BLaER1 (cell line): ENCODE measurements around the gene USP3.
A peak's percentile ranks its signal among the peaks of the same experiment; 100 is the strongest.

ENCODE experiments used
- H3K27ac ChIP-seq: shearing (Covaris generic); formaldehyde crosslinking; 2 replicates; pipeline ENCODE4 v1.8.1; 2022
- H3K27me3 ChIP-seq: shearing (Covaris generic); formaldehyde crosslinking; 2 replicates; pipeline ENCODE4 v1.8.1; 2022
- H3K36me3 ChIP-seq: shearing (Covaris generic); formaldehyde crosslinking; 2 replicates; pipeline ENCODE4 v1.8.1; 2022
- H3K4me1 ChIP-seq: shearing (Covaris generic); formaldehyde crosslinking; 2 replicates; pipeline ENCODE4 v1.8.1; 2022
- H3K4me2 ChIP-seq: shearing (Covaris generic); formaldehyde crosslinking; 2 replicates; pipeline ENCODE4 v1.8.1; 2022
- H3K4me3 ChIP-seq: shearing (Covaris generic); formaldehyde crosslinking; 2 replicates; pipeline ENCODE4 v1.8.1; 2022
- H3K9ac ChIP-seq: shearing (Covaris generic); formaldehyde crosslinking; 2 replicates; pipeline ENCODE4 v1.8.1; 2022
- H3K9me3 ChIP-seq: shearing (Covaris generic); formaldehyde crosslinking; 2 replicates; pipeline ENCODE4 v1.8.1; 2022
- H4K20me1 ChIP-seq: shearing (Covaris generic); formaldehyde crosslinking; 2 replicates; pipeline ENCODE4 v1.8.1; 2022
- Cebpa-rat ChIP-seq: shearing (Covaris generic); IDR thresholded peaks from 2 replicates; pipeline ENCODE4 v1.8.1; 2022

The USP3 gene

DNA sequence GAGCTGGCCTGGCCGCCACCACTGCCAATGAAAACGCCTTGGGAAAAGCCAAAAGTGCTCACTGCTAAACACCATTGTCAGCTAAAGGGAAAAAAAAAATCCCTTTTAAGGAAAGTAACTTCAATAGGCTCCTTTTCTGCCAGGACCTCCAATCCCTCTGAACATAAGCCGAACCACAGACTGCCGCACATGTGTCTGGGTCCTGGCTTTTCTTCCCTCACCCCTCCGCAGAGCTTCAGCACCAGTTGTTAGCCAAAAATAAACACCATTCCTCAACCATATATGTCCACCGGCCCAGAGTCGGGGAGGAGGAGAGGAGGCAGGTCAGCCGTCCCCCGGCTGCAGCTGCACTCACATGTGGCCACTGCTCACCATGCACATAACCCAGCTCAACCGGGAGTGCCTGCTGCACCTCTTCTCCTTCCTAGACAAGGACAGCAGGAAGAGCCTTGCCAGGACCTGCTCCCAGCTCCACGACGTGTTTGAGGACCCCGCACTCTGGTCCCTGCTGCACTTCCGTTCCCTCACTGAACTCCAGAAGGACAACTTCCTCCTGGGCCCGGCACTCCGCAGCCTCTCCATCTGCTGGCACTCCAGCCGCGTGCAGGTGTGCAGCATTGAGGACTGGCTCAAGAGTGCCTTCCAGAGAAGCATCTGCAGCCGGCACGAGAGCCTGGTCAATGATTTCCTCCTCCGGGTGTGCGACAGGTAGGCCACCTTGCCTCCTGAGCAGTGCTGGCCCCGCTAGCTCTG is 92.8 kb downstream of the USP3 start, which contains the start of gene FBXL22:
TSS of gene FBXL22 (plus strand) at position 350 of the 753 bp plus-strand sequence. CDS start at position 356, 6 bp downstream.
- peaks cover 31% of the 10 kb centered on the region for H3K36me3 ChIP-seq
- H3K9me3 ChIP-seq: no peaks in the 10 kb centered on the region
- H3K27me3 ChIP-seq: no peaks in the 10 kb centered on the region
- no peak within 1 kb of the TSS for H3K27ac ChIP-seq
- H3K4me1 ChIP-seq: peaks cover 46% of the 10 kb centered on the region
- H4K20me1 ChIP-seq: peaks cover 6% of the 10 kb centered on the region; the same call in 1 of the 2 replicates
- peak within 1 kb of the TSS; percentile 41; the same call in 1 of the 2 replicates for H3K4me2 ChIP-seq
- no peak within 1 kb of the TSS for H3K9ac ChIP-seq
- H3K4me3 ChIP-seq: no peak within 1 kb of the TSS
- TF ChIP-seq Cebpa-rat: no peak

DNA sequence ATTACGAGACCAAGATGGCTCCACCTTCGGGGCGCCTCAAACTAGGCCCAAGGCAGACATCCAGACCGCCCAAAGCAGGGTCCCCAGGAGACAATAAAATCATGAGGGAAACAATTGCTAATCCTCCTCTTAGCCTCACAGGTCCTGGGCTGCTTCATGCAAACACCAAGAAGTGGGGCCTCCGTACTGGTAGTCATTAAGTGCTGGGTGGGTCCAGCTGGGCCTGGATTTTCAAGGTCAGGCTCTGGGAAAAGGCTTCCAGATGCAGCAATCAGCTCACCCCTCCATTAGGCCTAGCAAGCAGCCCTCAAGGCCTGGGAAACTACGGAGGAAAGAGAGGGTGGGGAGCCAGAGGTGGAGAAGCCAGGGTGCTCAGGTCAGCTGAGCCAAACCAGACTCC is 93.4 kb downstream of the USP3 start:
- H3K9ac ChIP-seq: no peak overlapping the region
- peaks cover 6% of the 10 kb centered on the region; the same call in 1 of the 2 replicates for H4K20me1 ChIP-seq
- H3K9me3 ChIP-seq: no peaks in the 10 kb centered on the region
- peaks cover 52% of the 10 kb centered on the region for H3K4me1 ChIP-seq
- no peak for TF ChIP-seq Cebpa-rat
- no peak overlapping the region for H3K27ac ChIP-seq
- H3K27me3 ChIP-seq: no peaks in the 10 kb centered on the region
- no peak overlapping the region for H3K4me3 ChIP-seq
- H3K36me3 ChIP-seq: peaks cover 25% of the 10 kb centered on the region
- no peak overlapping the region for H3K4me2 ChIP-seq

DNA sequence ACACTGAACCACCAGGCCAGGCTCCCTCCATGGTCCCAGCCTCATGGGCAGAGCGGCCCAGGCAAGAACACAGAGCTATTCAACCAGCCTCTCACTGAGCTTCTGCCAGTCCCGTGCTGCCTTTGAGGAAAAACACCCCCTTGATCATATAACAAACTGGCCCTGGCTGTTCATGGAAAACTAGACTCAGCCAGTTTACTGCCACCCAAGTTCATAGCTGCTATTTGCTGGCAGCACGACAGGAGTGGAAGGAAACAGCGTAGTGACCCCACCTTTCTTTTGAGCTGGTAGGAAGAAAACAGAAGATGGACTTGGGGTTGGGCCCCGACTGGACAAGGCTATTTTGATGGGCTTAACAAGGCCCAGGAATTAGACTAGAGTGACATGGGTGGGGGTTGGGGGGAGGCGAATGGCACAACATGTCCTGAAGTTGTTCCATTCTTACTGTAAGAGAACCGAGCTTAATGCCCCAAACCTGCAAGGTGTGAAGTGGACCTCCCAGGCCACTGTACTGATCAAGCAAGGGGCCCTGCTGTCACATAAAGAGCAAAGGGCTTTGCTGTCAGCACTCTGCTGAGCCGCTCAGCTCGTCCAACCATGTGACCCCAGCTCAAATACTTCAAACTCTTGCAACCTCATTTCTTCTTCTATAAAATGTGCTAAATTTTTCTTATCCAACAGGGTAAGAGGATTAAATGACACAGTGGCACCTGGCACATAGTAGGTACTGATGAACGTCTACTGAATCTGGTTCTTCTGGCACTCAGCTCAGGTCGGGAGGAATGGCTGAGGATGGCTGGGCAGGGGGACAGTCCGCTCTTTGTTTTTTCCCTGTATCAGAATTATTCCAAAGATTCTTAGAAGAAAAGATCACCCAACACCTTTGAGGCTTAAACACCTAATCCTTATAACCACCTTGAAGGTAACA is 94.3 kb downstream of the USP3 start:
- Histone ChIP-seq H3K27ac (no peak overlapping the region), H3K27me3 (no peaks in the 10 kb centered on the region), H3K4me2 (peak overlapping the region; percentile 98), H3K4me3 (no peak overlapping the region; the same call in 1 of the 2 replicates), H4K20me1 (peaks cover 6% of the 10 kb centered on the region; the same call in 1 of the 2 replicates), H3K9ac (no peak overlapping the region), H3K4me1 (peaks cover 61% of the 10 kb centered on the region), H3K9me3 (no peaks in the 10 kb centered on the region), H3K36me3 (peaks cover 15% of the 10 kb centered on the region)
- no peak for TF ChIP-seq Cebpa-rat

DNA sequence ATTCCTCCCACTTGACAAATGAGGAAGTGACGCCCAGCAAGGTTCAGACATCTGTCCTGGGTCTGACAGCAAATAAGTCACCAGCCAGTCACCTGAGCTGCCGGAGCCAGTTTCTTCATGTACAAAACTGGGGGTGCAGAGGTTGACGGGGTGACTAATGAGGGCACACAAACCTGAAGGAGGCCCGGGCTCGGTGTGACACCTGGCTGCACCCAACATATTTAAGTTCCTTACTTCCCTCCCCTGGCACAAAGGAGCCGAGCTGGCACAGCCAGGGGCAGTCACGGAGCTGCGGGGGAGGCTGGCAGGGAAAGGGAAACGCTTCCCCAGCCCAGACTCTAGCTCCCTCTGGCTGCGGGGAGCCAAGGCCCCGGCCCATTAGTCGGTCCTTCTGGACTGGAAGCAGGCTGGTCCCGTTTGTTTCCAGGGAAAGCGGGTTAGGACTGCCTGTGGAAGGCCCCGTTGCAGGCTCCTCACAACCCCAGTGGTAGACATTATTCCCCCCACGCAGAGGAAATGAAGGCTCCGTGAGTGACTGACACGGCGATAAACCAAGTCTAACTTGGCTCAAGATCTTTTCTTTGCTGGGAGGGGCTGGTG is 95.1 kb downstream of the USP3 start:
- Histone ChIP-seq H3K9ac (peak overlapping the region; percentile 89), H4K20me1 (peaks cover 6% of the 10 kb centered on the region; the same call in 1 of the 2 replicates), H3K27me3 (no peaks in the 10 kb centered on the region), H3K9me3 (no peaks in the 10 kb centered on the region), H3K36me3 (peaks cover 8% of the 10 kb centered on the region), H3K4me1 (peaks cover 57% of the 10 kb centered on the region), H3K27ac (peak overlapping the region; percentile 90), H3K4me3 (peak overlapping the region; percentile 84), H3K4me2 (peak overlapping the region; percentile 98)
- no peak for TF ChIP-seq Cebpa-rat

DNA sequence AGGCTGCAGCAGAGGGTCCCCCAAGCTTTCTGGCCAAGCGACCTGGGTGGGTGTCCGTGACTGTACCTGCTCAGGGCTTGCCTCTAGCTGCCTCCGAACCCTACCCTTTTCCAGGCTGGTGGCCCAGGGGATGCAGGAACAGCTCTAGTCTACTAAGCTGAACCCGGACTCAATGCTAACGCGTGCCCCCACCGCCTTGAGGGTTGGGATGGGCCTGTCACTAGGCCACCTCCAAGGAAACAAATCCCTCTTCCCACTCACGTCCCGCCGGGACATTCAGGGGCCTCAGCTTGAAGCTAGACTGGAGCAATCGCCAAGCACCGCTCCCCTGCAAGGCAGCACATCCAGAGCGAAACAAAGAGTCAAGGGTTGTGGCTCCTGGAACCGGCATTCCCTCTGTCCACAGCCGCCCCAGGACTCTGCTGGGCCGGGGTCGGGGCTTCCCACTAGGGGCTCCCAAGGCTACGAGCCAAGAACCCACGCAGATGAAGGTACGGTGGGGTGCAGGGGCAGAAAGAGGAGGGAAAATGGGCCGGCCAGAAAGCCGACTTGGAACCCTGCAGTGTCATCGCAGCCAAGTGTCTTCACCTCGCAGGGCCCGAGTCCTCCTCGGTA is 95.7 kb downstream of the USP3 start:
- peak overlapping the region; percentile 84 for H3K4me3 ChIP-seq
- H3K4me1 ChIP-seq: peaks cover 53% of the 10 kb centered on the region
- peaks cover 4% of the 10 kb centered on the region; the same call in 1 of the 2 replicates for H4K20me1 ChIP-seq
- H3K9ac ChIP-seq: peak overlapping the region; percentile 89
- no peaks in the 10 kb centered on the region for H3K9me3 ChIP-seq
- H3K27ac ChIP-seq: peak overlapping the region; percentile 90
- no peaks in the 10 kb centered on the region for H3K27me3 ChIP-seq
- peak overlapping the region; percentile 98 for H3K4me2 ChIP-seq
- peaks cover 2% of the 10 kb centered on the region; the same call in 1 of the 2 replicates for H3K36me3 ChIP-seq
- no peak for TF ChIP-seq Cebpa-rat

DNA sequence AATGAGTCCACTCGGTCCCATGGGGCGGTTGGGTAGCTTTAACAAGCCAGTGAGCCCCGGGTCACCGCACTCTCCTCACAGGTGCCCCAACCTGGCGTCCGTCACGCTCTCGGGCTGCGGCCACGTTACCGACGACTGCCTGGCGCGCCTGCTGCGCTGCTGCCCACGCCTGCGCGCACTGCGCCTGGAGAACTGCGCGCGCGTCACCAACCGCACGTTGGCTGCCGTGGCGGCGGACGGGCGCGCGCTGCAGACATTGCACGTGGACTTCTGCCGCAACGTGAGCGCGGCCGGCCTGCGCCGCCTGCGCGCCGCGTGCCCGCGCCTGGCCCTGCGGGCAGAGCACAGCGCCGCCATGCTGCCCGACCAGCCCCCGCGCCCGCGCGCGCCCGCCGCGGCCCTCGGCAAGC is 96.2 kb downstream of the USP3 start:
- Histone ChIP-seq H3K27ac (peak overlapping the region; percentile 90), H3K4me2 (peak overlapping the region; percentile 98), H3K4me3 (peak overlapping the region; percentile 84), H3K9me3 (no peaks in the 10 kb centered on the region), H3K36me3 (no peaks in the 10 kb centered on the region), H3K9ac (peak overlapping the region; percentile 89), H3K27me3 (no peaks in the 10 kb centered on the region), H4K20me1 (no peaks in the 10 kb centered on the region), H3K4me1 (peaks cover 53% of the 10 kb centered on the region)
- TF ChIP-seq Cebpa-rat: no peak

DNA sequence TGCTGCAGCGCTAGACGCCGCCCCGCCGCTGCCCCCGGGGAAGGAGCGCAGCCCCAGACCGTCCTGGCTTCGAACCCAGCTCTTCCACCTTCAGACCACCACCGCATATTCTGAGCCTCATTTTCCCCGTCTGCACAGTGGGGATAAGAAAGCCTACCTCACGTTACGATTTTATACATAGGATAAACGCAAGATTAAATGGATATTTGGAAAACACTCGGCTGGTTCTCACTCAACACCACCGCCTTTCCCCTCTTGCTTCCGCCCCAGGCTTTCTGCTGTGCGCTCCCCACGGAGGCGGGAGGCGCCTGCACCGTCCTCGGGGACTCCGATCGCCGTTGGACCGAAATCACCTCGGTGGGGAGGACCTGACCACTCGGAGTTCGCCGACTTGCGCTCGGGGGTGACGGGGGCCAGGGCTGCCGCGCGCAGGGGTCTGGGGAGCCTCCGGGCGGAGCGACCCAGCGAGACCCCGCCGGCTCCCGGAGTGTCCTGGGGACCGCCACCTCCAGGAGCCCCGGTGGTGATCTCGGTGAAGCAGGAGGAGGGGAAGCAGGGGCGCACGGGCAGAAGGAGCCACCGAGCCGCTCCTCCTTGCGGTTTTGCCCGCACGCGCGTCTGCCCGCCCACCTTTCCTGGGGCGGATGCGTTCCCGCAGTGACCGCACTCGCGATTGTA is 96.8 kb downstream of the USP3 start:
- Histone ChIP-seq H3K36me3 (no peaks in the 10 kb centered on the region), H4K20me1 (no peaks in the 10 kb centered on the region), H3K4me3 (peak overlapping the region; percentile 84), H3K27ac (peak overlapping the region; percentile 90), H3K9ac (peak overlapping the region; percentile 89), H3K9me3 (no peaks in the 10 kb centered on the region), H3K4me2 (peak overlapping the region; percentile 98), H3K4me1 (peaks cover 53% of the 10 kb centered on the region), H3K27me3 (no peaks in the 10 kb centered on the region)
- no peak for TF ChIP-seq Cebpa-rat

DNA sequence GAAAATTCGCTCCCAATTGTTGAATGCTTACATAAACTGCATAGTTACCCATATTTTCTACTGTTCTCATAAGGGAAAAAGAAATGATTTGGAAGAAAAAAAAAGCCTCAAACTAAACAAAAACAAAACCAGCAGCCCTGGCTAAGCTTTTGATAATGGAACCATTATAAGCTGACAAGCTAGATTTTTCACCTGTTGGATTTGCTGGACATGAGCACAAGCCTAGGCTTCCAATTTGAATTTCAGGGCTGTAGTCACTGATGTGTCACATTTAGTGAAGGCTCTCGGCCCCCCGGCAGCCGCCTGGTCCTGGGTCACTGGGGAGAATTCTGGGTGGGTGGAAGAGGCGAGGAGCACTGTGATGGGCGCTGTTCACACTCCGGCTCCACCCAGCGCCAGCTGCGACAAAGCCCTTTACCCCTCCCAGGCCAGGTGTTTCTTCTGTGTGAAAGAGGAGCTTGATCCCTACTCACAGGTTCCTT is 97.4 kb downstream of the USP3 start:
- Histone ChIP-seq H3K9me3 (no peaks in the 10 kb centered on the region), H3K36me3 (0 out of 2 replicates have a peak, but pooled peaks cover 2% of the 10 kb centered on the region), H3K4me1 (peaks cover 57% of the 10 kb centered on the region), H3K4me3 (peak overlapping the region; percentile 84), H3K4me2 (peak overlapping the region; percentile 98), H4K20me1 (no peaks in the 10 kb centered on the region), H3K27me3 (no peaks in the 10 kb centered on the region), H3K9ac (peak overlapping the region; percentile 89), H3K27ac (peak overlapping the region; percentile 90)
- TF ChIP-seq Cebpa-rat: no peak
